Testis (tissue), 2 donors: ENCODE results near the gene ADAMTS10.

ENCODE experiments used
- CTCF ChIP-seq, 3 experiments: fragments of 450-650 bp in 2 of 3; fragments of 200-600 bp in 1 of 3; sonication (generic) in 1 of 3; IDR thresholded peaks; one replicate each; pipeline ENCODE4 v1.5.1; 2016 to 2019; ENCODE audit warnings: antibody characterized with exemption in 3 of 3, mild to moderate bottlenecking in 2 of 3, moderate library complexity in 1 of 3
- POLR2A ChIP-seq: fragments of 450-650 bp; IDR thresholded peaks from one replicate; pipeline ENCODE4 v1.6.1; 2017; ENCODE audit warnings: antibody characterized with exemption, mild to moderate bottlenecking, moderate library complexity

DNA sequence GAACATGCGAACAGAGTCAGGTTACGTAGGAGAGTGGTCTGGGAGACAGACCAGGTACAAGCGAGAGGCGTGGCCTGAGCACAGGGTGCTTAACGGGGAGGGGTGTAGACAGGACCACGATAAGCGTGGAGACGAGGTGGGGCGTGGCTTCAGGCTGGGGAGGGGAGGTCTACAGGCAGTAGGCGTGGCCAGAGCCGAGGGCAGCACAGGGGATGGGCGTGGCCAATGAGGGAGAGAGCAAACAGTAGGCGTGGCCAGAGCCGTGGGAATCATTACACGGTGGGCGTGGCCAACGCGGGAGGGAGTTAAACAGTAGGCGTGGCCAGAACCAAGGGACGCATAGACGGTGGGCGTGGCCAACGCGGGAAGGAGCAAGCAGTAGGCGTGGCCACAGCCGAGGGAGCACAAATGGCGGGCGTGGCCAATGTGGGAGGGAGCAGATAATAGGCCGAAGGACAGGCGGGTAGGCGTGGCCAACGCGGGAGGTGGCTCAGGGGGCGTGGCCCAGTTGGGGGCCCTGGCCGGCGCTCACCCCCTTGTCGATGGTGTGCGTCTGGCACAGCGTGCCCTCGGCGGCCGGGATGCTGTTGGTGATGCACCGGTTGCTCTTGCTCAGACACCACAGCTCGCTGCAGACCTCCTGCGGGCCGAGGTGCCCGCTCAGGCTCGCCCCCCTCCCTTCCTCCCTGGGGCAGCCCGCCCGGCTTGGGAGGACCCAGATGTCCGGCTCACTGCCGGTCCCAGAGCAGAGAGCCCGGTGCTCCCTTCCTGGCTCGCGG is 18.1 kb downstream of the ADAMTS10 start:
- TF ChIP-seq CTCF (IDR thresholded peaks at IDR 0.05) (no peak), POLR2A (no peak)
